ENCODE results near the gene RAD51B.

Gene RAD51B

GRCh38 chr14:68451696-68452373 is 632.3 kb downstream of the RAD51B start:
- FAIRE-seq: no peak

GRCh38 chr14:68458253-68458652 is 638.7 kb downstream of the RAD51B start:
- FAIRE-seq: no peak

- FAIRE-seq: no peak
Observed at GRCh38 chr14:68458840-68459469, 639.4 kb downstream of the RAD51B start.

DNA sequence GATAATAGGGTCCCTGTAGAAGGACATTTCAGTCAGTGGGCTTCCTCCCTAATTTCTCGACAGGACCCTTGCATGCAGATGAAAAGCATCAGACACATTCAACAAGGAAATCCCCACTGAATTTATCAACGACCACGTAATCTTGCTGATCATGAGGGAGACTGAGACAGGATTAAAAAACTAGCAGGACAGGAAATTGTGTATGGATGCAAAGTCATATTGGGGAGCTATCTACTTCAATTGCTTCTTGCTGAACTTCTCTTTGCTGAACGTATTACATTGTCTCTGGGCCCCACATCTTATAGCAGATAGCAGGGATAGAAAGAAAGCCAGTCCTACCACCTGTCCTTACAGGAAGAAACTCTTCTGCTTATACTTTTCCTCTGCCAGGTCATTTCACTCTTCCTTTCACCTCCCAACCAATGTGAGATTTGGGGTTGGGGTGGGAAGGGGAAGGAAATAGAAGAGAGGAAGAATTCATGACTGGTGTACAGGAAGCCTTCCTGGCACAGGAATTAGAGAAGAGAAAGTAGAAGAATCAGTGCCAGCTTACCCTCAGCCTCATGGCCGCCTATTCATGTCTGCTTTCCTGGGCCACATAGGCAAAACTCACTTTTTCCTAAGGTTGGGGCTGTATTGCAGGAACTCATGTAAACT is 640.0 kb downstream of the RAD51B start:
- no peak for FAIRE-seq

GRCh38 chr14:68460541-68460940 is 641.0 kb downstream of the RAD51B start:
- FAIRE-seq: no peak

DNA sequence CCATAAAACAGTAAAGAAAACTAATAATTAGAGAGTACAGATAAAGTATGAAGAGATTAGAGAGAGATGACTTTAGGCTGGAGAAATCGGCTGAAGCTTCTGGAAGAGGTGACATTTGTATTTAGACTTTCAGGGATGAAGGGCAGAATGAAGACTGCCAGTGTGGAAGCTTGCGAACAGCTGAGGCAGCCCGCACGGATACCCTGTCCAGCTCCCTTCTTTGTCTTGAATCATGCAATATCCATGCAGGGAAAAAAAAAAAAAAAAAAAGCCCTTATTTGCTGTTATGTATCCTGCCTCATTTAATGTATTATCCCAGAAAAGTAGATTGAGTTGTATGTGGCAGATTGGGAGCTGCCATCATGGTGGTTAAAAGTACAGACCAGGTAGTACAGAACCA is 641.5 kb downstream of the RAD51B start:
- no peak for FAIRE-seq

DNA sequence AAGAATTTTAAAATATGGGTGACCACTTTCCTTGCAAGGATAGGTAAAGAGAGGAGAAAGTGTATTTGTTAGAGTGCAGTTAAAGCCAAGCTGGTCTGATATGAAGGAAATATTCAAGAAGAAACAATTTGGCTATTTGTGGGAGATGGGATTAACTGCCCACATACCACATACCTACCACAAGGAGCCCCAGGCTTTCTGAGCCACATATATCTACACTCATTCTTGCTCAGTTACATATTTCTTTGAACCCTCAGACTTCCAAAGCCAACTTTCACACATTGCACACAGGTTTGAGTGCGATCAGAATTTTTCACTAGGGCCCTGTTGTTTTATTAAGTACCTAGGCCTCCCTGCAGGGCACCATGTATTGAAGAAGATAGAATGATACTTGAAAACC is 643.1 kb downstream of the RAD51B start:
- FAIRE-seq: no peak

GRCh38 chr14:68463299-68463698 is 643.7 kb downstream of the RAD51B start:
- no peak for FAIRE-seq

DNA sequence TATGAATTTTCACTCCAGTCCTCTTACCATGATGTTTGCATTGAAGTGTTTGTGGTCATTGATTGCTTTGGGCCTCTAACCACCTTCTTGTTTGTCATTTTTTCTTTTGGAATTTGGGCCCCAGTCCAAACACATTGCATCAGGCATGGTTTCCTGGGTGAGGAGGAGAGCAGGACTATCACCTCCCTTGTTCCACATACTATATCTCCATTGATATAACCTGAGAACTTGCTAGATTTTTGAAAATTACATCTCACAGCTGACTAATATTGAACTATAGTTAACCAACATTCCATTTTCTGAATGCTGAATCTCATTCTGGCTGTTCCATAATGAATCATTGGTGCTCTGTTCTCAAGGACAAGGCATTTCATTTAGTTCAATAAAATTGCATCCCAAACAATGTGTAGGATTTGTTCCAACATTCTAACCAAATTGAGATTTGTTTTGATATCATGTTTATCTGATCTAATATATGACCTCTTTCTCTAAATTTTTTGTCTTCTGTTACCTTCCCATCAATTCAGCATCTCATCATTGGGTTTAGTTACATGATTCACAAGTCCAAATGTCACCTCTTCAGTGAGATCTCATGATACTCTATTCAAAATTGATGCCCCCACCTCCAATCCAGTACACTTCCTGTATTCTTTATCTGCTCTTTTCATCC is 644.3 kb downstream of the RAD51B start:
- FAIRE-seq: no peak

GRCh38 chr14:68464711-68465110 is 645.1 kb downstream of the RAD51B start:
- no peak for FAIRE-seq

- FAIRE-seq: no peak
Observed at GRCh38 chr14:68466491-68466977, 647.0 kb downstream of the RAD51B start.

- FAIRE-seq: no peak
Observed at GRCh38 chr14:68467425-68467824, 647.8 kb downstream of the RAD51B start.

GRCh38 chr14:68468437-68469207 is 649.0 kb downstream of the RAD51B start:
- no peak for FAIRE-seq

- FAIRE-seq: no peak
Observed at GRCh38 chr14:68469208-68469713, 649.7 kb downstream of the RAD51B start.

- no peak for FAIRE-seq
Observed at GRCh38 chr14:68470361-68470760, 650.8 kb downstream of the RAD51B start.

DNA sequence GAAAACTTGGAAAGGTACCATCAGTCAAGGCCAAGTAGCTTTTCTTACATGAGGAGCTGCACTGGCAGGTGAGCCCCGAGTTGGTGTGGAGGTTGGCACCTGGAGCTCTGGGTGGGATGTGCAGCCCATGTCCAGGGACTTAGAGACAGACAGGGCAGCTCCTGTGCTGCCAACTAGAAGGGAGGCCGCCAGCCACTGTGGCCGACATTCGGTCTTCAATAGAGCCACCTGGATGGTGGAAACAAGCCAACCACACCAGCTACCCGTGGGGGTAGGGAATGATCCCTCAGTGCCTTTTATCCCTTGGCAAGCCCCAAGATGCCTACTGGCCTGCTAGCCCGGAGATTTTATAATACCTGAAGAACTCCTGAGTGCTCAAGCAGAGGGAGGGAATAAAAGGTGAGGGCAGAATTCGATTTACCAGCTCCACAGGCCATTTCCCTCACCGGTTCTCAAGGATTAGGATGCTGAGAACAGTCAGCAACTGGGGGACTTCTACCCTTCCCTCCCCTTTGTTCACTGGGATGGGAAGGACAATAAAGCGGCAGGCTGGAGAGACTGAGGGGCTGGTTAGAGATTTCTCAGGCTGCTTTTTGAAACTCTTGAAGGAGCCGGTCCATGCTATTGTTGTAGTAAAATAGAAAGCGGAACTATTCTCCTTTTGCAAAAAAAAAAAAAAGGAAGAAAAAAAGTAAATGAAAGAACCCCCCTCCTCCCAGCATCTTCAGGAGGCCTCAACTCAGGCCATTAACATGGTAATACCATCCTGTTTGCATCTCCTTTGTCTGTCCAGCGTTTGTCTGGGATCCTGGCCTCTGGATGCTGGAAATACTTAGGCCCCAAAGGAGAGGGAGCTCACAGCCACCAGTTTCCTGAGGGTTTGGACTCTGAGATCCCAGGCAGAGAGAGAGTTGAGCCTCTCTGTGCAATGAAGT is 651.7 kb downstream of the RAD51B start:
- no peak for FAIRE-seq

GRCh38 chr14:68471964-68472508 is 652.5 kb downstream of the RAD51B start:
- FAIRE-seq: no peak

DNA sequence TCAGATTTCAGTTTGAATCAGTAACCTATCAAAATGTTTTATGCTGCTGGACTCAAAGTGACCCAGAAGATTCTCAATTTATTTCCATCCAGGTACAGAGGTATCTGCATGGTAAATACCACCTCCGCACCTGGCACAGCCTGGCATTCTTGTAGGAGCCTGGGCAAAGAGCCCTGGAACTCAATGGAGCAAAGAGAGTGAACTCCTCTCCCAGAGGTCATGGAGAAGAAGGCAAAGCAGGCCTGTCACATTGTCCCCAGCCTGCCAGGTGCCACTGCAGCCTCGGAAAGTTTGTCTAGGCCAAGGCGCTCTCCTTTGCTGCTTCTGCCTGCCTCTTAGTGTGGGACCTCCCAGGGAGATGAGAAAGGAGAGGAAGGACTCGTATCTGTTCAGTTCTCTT is 653.5 kb downstream of the RAD51B start:
- FAIRE-seq: no peak

DNA sequence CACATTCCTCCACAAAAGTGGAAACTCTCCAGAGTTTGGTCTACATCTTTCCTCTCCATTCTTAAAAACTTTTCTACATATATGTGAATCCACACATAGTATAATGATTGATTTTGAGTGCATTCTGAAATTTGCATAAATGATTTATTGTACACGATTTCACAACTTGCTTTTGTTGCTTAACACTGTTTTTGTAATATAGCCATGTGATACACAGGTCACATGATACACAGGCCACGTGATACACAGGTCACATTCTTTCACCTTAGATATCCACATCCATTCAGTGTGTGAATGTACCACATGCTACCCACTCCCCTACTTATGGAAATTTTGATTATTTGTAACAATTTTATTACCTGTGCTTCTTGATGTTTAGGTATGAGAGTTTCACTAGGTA is 654.2 kb downstream of the RAD51B start:
- no peak for FAIRE-seq

- no peak for FAIRE-seq
Observed at GRCh38 chr14:68474741-68475140, 655.2 kb downstream of the RAD51B start.

GRCh38 chr14:68475802-68476201 is 656.2 kb downstream of the RAD51B start:
- FAIRE-seq: no peak
